ENCODE results near the gene SSTR5.
"Not testable (repeated sequence)": the region's sequence is repeated elsewhere in the genome, so short reads cannot be mapped to it uniquely, and the experiment has no call there.

SSTR5 gene

DNA sequence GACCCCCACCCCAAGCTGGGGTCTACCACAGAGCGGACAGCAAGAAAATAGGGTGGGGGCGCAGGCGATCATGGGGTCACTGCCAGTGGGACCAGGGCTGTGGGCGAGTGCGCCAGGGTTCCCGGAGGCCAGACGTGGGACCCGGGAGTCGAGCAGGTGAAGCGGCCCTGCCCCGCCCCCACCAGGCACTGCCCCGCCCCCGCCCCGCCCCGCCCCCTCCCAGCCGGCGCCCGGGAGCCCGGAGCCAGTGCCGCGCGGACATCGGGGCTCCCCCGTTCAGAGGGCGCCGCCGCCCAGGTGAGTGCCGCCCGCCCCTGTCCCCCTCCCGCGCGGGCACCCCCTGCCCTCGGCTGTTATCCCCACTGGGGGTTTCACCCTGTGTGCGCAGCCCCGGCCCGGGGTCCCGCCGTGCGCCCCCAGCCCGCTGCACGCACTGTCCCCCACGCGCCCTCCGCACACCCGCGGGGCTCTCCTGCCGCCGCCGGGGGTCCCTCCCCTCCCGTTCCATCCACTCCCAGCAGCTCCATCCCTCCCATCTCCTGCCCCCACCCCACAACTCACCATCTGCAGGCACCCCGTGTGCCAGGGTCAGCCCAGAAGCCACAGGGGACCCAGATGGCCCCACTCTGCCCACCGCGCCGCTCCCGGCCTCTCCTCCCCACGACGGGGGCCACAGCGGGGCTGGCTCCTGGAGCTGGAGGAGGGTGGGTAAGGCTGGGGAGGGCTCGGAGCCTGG, at the start of gene SSTR5:
Gene SSTR5 (plus strand): TSS at position 222 of the 736 bp plus-strand sequence. CDS start 6,122 bp downstream, outside the sequence.
- DNase-seq (ENCODE audit: low spot score) = no peak

DNA sequence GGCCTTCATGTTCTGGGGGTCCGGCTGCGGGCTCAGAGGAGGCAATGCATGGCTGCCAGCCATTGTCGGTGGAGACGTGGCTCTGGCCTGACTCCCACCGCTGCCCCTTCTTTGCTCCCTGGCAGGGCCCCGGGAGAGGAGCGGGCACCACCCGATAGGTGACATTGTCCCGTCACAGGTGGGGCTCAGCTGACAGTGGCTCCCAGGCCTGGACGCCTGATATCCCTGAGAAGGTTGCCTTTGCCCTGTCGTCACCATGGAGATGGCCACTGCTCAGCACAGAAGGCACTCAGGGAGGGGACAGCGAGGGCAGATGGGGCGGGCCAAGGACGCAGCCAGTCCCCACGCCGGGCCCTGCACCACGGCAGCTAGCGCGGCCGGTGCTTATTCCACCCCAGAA, 48.4 kb upstream of the SSTR5 start:
- DNase-seq (ENCODE audit: low spot score) = no peak

DNA sequence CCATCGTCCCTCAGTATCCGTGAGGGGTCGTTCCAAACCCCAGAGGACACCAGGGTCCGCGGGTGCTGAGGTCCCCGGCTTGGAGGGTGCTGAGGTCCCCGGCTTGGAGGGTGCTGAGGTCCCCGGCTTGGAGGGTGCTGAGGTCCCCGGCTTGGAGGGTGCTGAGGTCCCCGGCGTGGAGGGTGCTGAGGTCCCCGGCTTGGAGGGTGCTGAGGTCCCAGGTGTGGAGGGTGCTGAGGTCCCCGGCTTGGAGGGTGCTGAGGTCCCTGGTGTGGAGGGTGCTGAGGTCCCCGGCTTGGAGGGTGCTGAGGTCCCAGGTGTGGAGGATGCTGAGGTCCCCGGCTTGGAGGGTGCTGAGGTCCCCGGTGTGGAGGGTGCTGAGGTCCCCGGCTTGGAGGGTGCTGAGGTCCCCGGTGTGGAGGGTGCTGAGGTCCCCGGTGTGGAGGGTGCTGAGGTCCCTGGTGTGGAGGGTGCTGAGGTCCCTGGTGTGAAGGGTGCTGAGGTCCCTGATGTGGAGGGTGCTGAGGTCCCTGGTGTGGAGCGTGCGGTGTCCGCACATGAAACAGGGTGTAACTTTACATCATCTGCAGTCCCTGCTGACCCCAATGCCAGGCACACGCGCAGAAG, 47.3 kb upstream of the SSTR5 start:
- not testable (repeated sequence) for DNase-seq (ENCODE audit: low spot score)

DNA sequence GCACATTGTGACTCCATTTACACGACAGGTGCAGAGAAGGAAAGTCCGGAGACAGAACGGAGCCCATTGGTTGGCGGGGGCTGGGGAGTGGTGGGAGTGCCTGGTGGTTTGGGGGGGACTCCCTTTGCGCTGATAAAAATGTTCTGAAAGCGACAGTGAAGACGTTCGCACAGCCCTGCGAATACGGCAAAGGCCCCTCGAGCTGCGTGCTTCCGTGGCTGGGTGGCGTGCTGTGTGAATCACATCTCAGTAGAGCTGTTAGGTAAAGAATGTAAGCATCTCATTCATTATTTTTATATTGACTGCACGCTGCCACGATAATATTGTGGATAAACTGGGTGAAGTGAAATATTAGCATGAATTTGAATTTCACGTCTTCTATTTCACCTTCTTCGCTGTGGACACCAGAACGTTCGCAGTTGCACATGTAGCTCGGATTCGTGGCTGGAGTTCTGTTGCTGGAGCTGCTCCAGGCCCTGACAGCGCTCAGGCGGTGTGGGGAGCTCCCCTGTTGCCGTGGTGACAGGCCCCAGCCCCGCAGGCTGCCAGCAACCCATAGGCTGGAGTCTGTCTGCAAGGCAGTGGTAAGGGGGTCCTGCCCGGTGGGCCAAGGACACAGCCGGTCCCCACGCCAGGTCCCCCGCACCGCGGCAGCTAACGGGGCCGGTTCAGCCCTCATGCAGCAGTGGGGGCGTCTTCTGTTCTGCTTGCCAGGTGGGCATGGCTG, 46.3 kb upstream of the SSTR5 start:
- no peak for DNase-seq (ENCODE audit: low spot score)

DNA sequence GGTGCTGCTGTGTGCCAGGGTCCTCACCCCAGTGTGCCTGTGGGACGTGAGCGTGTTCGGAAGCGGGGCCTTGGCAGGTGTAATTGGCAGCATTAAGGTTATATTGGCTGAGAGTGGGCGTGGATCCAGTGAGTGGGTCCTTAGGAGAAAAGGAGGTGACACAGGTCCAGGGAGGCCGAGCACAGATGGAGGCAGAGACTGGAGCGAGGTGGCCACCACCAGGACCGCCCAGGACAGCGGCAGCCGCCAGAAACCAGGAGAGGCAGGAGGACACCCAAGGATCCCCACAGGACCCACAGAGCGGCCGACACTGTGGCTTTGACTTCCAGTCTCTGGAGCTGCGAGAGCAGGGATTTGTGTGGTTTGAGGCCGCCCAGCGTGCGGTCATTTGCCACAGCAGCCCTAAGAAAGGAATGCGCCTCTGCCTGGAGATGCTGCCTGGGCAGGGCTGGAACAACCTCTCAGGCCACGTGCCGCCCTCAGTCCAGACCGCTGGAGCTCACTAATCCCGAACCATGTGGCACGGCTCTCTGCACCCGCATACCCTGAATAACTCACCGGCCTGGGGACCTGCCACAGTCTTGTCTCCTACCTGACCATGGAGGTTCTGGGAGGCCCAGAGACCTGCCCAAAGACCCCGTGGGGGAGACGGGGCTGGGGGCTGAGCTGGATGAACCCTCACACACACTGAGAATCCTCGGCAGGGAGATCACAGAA, 45.6 kb upstream of the SSTR5 start:
- no peak for DNase-seq (ENCODE audit: low spot score)

DNA sequence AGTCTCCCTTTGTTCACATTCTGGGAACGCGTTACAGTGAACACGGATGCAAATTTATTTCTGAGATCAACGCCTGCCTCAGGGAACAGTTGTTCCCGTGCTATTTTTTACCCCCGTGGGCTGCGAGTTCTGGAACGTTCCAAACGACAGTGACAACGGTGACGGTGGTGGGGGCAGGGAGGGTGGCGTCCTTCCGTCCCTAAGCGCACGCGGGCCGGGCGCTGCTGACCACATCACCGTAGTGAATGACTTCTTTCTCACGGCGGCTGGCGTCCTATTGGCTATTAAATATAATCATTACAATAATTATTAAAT, 45.1 kb upstream of the SSTR5 start:
- DNase-seq (ENCODE audit: low spot score) = no peak

DNA sequence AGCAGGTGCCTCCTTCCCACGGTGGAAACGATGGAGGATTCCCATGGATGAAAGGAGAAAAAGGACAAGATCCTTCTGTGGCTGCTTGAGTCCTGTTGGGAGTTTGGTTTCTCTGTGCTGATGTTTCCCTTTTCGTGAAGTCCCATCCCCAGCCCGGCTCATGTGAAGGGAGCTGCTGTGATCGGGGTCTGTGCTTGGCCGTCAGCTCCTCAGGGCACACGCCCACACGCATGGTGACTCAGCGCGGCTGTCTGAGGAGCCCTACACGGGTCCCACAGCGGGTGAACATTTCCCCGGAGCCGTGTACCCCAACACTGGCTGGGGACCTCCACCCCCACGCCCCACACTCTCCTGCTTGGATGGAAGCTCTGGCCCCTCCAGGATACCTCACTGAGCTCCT, 44.5 kb upstream of the SSTR5 start:
- DNase-seq (ENCODE audit: low spot score) = no peak

DNA sequence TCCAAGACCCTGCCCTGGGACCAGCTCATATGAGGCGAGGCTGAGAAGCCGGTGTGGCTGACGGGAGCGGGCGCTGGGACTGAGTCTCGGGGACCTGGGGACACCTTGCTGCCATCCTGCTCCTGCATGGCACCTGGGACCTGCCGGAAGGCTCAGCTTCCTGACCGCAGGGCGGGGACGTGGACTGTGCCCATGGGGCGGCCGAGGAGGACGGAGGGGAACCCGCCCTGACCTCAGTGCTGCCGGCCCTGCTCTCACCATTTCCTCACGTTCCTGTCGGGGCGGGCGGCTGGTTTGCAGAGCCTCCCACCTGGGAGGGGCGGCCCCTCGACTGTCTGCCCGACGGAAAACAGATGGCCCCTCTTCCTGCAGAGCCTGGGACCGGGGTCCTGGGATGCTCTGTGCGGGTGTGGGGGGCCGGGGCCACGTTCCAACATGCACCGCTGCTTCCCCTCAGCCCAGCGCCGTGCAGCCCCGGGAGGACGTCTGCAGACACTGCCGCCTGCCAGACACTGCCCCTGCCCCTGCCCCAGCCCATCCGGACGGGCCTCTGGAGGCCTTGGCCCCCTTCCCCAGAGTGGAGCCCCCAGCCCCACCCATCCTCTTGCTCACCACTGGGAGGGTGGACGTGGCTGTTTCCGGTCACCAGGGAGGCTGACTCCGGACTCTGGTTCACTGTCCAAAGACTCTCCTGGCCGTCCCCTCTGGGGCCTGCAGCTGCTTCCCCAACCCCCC, 43.9 kb upstream of the SSTR5 start:
- DNase-seq (ENCODE audit: low spot score) = no peak

DNA sequence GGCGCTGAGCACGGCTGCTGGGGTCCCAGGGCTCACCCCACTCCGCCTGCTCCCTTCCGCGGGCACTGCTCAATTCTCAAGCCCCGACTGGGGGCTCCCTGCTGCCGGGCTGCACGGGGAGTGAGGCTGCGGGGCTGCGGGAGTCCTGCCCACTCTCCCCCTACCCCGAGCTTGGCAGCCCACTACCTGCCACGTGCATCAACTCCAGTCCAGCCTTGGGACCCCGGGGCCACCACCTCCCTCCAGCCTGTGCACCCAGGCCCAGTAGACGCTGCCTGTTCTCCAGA, 43.3 kb upstream of the SSTR5 start:
- DNase-seq (ENCODE audit: low spot score) = no peak

DNA sequence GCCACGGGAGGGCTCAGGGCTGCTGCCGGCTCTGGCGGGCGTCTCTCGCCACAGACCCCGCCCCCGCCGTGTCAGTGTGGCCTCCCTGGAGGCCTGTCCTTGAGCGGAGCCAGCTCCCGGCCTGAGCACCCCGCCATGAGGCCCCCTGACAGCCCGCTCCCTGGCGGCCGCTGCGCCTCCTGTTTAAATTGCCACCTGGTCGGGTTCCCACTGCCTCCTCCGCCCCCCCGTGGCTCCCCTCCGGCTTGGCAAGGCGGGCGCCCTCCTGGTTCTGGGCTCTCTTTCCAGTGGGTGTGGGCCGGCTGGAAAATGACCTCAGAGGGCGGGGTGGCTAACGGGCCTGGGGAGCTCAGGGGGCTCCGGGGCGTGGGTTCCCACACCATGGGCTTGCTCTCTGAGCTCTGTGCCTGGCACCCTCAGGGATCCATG, 42.1 kb upstream of the SSTR5 start:
- no peak for DNase-seq (ENCODE audit: low spot score)

DNA sequence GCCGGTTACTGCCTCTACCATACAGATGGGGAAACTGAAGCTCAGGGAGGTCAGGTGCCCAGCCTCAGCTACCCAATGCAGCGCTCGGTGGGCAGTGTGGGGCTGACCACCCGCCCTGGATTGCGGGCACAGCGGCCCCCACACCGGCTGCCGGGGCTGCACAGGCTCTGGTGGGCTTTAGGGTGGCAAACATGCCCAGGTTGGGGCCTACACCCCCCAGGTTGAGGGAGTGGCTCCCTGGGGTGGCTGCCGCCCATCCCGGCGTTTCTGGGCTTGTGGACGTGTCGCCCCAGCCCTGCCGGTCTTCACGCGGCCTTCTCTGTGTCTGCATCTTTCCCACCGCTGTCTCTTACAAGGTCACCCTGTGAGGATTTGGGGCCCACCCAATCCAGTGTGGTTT, 40.9 kb upstream of the SSTR5 start:
- no peak for DNase-seq (ENCODE audit: low spot score)

DNA sequence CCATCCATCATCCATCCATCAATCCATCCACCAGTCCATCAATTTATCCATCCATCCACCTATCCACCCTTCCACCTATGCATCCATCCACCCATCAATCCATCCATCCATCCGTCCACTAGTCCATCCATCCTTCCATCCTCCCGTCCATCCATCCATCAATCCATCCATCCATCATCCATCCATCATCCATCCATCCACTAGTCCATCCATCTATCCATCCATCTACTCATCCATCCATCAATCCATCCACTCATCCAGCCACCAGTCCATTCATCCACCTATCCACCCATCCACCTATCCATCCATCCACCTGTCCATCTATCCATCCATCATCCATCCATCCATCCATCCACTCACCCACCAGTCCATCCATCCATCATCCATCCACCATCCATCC, 39.9 kb upstream of the SSTR5 start:
- no peak for DNase-seq (ENCODE audit: low spot score)

DNA sequence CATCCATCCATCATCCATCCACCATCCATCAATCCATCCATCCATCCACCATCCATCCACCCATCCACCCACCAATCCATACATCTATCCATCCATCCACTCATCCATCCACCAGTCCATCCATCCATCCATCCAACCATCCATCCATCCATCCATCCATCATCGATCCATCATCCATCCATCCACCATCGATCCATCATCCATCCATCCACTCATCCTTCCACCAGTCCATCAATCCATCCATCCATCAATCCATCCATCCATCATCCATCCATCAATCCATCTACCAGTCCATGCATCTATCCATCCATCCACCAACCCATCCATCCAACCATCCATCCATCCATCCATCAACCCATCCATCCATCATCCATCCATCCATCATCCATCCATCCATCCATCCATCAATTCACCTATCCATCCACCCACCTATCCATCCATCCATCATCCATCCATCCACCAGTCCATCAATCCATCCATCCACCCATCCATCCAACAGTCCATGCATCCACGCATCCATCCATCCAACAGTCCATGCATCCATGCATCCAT, 39.3 kb upstream of the SSTR5 start:
- DNase-seq (ENCODE audit: low spot score) = no peak

DNA sequence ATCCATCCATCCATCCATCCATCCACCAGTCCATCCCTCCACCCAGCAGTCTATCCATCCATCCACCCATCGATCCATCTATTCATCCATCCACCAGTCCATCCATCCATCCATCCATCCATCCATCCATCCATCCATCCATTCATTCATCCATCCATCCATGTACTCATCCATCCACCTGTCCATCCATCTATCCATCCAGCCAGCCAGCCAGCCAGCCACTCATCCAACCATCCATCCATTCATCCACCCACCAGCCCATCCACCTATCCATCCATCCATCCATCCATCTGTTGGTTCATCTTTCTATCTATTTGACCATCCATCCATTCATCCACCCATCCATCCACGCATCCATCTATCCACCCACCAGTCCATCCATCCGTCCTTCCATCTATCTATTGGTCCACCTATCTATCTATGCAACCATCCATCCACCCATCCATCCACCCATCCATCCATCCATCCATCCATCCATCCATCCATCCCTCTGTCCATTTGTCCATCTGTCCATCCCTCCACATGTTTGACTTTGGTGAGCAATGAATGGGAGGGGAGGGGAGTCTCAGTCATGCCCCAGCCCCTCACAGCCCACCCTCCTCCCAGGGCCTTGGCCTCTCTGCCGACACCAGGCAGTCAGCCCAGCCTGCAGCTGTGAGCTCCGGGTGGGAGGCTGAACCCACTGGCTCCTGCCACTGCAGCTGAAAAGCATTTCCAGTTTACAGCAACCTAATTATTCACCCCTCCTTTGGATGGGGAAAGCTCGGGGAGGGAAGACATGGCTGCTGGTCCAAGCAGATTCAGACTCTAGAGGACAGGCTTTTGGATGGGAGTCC, 38.1 kb upstream of the SSTR5 start:
- no peak for DNase-seq (ENCODE audit: low spot score)

DNA sequence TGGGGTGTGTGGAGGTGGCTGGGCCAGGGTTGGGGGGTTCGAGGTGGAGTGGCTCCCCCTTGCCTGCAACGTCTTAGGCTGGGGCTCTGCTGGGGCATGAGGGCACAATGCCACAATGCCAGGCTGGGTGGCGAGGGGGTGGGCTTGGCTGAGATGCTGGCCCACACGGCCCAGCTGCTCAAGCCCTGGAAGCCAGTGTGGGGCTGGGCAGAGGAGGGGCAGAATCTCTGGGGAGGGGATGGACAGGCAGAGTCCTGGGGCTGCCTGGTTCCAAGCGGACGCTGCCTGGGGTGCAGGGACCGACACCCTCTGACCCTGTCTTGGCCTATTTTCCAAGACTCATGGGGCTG, 37.5 kb upstream of the SSTR5 start:
- no peak for DNase-seq (ENCODE audit: low spot score)

DNA sequence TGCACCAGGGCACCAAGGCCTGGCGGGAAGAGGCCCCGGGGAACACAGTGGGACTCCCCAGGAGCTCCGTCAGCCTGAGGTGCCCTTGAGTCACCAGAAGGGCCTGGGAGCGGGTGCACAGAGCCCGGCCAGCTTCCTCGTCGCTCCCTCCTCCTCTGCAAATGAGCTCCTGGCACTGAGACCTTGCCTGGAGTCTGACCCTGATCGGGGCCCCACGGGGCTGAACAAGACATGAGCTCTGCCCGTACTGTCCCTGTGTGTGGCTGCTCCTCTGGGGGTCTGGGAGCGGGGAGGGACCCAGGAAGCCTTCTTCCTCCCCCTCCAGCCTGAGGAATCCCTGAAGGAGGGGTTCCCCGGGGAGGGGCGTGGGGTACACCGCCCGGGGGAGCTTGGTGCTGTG, 36.4 kb upstream of the SSTR5 start:
- no peak for DNase-seq (ENCODE audit: low spot score)

DNA sequence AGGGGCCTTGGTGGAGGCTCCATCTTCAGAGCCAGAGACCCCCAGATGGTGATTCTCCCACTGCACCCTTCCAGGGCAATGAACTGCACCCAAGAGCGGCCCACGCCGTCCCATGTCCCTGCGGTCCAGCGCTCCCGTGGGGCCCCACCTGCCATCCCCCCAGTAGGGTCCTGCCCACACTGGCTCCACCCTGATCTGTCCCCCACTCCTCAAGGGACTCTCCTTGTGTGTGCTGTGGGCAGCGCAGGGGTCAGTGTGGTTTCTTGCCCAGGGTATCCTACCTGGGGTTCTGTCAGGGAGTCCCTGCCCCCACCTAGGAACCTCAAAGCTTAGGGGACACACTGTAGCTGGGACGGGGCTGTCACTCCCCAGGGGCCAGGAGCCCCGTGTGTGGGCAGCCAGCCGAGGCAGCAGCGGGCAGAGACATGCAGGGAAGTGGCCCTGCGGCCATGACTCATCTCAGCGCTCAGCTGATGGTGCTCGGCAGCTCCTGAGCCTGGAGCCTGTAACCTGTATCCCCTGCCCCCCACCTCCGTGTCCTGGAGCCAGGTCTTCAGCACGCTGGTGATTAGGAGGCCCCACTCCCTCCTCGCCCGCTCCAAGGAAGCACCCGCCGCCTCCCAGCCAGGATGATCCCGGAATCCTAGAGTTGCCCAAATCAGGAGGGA, 35.7 kb upstream of the SSTR5 start:
- DNase-seq (ENCODE audit: low spot score) = no peak

DNA sequence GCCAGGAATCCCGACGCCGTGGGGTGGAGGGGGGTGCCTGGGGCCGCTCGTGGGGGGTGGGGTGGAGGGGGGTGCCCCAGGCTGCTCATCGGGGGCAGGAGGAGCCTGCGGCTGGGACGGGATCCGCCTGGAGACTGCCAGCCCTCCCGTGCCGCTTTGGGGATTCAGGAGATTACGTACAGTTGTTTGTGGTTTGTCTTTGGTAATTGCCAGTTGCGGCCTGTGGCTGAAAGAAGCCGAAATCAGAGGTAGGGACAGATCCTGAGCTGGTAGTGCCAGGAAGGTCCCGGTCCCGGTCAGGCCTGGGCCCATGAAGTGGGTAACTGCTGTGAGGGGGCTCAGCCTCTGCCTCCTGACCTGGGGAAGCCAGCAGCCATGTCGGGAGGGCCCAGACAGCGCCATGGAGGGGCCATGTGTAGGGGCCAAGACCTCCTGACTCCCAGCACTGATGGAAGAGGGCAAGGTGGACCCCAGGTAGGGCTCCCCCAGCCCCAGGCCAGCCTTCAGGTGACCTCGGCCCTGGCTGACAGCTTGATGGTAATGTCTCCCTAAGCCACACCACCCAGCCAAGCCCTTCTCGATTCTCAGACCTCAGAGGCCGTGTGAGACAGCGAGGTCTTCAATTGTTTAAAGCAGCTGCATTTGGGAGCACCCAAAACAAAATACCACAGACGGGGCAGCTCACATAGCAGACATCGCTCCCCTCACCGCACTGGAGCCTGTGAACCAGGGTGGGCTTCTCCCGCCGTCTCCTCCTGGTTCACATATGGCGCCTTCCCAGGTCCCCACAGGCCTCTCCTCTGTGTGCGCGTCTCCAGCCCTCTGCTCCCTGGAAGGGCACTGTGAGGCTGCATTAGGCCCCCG, 34.9 kb upstream of the SSTR5 start:
- no peak for DNase-seq (ENCODE audit: low spot score)

DNA sequence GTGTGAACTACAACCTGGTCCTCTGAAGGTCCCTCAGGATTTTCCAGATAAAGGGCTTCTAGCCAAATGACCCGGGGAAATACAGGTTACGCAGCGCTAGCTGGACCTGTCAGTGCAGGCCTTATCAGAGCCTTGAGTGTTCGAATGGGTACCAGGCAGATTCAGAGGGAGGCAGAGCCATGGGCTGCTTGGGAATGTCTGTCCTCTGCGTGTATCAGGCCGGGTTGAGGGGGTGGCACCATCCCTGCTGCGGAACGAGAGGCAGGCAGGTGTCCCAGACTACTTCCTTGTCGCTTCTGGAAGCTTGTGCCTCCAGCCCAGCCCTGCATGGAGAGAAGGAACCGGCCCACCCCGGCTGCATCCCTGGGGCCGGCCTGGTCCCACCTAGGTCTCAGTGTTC, 33.6 kb upstream of the SSTR5 start:
- DNase-seq (ENCODE audit: low spot score) = no peak

DNA sequence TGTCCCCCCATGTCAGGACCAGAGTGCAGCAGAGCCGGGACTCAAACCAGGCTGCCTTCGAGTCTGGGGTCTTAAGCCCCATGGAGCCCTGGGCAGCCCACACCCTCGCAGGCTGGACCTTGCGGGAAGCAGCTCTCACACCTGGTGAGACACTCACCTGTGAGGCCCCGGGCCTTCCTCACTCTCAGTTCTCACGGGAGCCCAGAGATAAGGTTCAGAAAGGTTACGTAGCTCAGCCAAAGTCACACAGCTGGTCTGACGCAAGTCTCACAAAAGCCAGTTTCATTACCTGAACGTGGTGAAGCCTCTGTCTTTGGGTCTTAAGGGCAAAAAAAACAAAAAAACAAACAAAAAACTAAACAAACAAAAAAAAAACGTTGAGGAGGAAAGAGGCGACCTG, 32.8 kb upstream of the SSTR5 start:
- no peak for DNase-seq (ENCODE audit: low spot score)

All from AG08396 (cell line).